Endodermal cell (in vitro differentiated cells): ENCODE measurements around the gene SLC26A11. TPM values are rescaled to one million over a fixed set of nuclear protein-coding genes. Genes with fewer than 3 reads are reported as not detected.
"Not testable (repeated sequence)": the region's sequence is repeated elsewhere in the genome, so short reads cannot be mapped to it uniquely, and the experiment has no call there.

Source experiments
- DNase-seq: peaks from one replicate; pipeline ENCODE4 v3.0.0-alpha.2; 2017
- H3K27ac ChIP-seq: 2 replicates; pipeline ENCODE4 v1.5.1; 2013; ENCODE audit warnings: mild to moderate bottlenecking, low read depth, low read length, moderate library complexity
- H3K27me3 ChIP-seq: 2 replicates; pipeline ENCODE4 v1.6.1; 2013; ENCODE audit warnings: mild to moderate bottlenecking, low read length, moderate library complexity; ENCODE audit not compliant: insufficient read depth, control insufficient read depth, poor library complexity, severe bottlenecking
- H3K36me3 ChIP-seq: 2 replicates; pipeline ENCODE4 v1.7.0; 2013; ENCODE audit warnings: mild to moderate bottlenecking, low read length, moderate library complexity; ENCODE audit not compliant: control insufficient read depth, insufficient read depth
- H3K4me1 ChIP-seq: one replicate; pipeline ENCODE4 v1.7.0; 2013; ENCODE audit warnings: low read length; ENCODE audit not compliant: control insufficient read depth, insufficient read depth
- H3K4me3 ChIP-seq: 2 replicates; pipeline ENCODE4 v1.5.1; 2013; ENCODE audit warnings: mild to moderate bottlenecking, low read length, moderate library complexity
- H3K9ac ChIP-seq: 2 replicates; pipeline ENCODE4 v1.6.1; 2013; ENCODE audit warnings: mild to moderate bottlenecking, low read length, moderate library complexity; ENCODE audit not compliant: poor library complexity, severe bottlenecking; ENCODE audit errors: extremely low read depth
- H3K9me3 ChIP-seq: 2 replicates; pipeline ENCODE4 v1.6.1; 2013; ENCODE audit warnings: mild to moderate bottlenecking, low read length, moderate library complexity; ENCODE audit not compliant: control insufficient read depth
- H3K27ac Mint-ChIP-seq: 2 replicates; pipeline ENCODE4 v1.8.0; 2020; ENCODE audit warnings: mixed read lengths
- H3K27me3 Mint-ChIP-seq: 2 replicates; pipeline ENCODE4 v1.8.0; 2021; ENCODE audit warnings: mild to moderate bottlenecking, mixed read lengths; ENCODE audit not compliant: insufficient read depth
- H3K36me3 Mint-ChIP-seq: 2 replicates; pipeline ENCODE4 v1.8.0; 2020; ENCODE audit warnings: low read depth, mixed read lengths
- H3K4me1 Mint-ChIP-seq: 2 replicates; pipeline ENCODE4 v1.8.0; 2020; ENCODE audit warnings: mixed read lengths
- H3K4me3 Mint-ChIP-seq: 2 replicates; pipeline ENCODE4 v1.8.0; 2020; ENCODE audit warnings: mild to moderate bottlenecking, moderate library complexity, mixed read lengths
- H3K9me3 Mint-ChIP-seq: 2 replicates; pipeline ENCODE4 v1.8.0; 2020; ENCODE audit warnings: mild to moderate bottlenecking, mixed read lengths
- CTCF ChIP-seq: fragments of 200-600 bp; sonication (generic); conservative IDR thresholded peaks from 2 replicates; pipeline ENCODE4 v1.5.0; 2021; ENCODE audit warnings: antibody characterized with exemption, mild to moderate bottlenecking
- WGBS, 2 experiments: methylation state at CpG; one replicate each; pipeline versions ENCODE4 v1.1.5 to v1.1.7; 2013; ENCODE audit warnings: missing lambda C conversion rate in 2 of 2, mixed read lengths in 1 of 2; ENCODE audit not compliant: insufficient coverage in 1 of 2, insufficient read length in 1 of 2; 5-methylcytosine and 5-hydroxymethylcytosine counted together
- total RNA-seq, 2 donors: library from RNA; stranded (reverse); fragmentation: NEBNext Ultra II Directional in 1 of 2; extraction: Animal tissue kit (Norgen Biotek cat#: 25700) in 1 of 2; gene quantifications; 2 replicates in 1 of 2; 3 replicates in 1 of 2; pipeline ENCODE4 v1.2.1, GENCODE V29; 2021

Gene SLC26A11
- total RNA-seq, 2 donors from 2014 or later: 43.7 to 48.2 TPM

- Histone ChIP-seq H3K36me3 (peaks cover 5% of the 10 kb centered on the region), H3K27me3 (no peaks in the 10 kb centered on the region), H3K27ac (peak overlapping the region; percentile 63), H3K9ac (no peak overlapping the region), H3K4me1 (peaks cover 10% of the 10 kb centered on the region), H3K9me3 (no peaks in the 10 kb centered on the region), H3K4me3 (no peak overlapping the region)
- Mint-ChIP-seq H3K9me3 (peaks cover 4% of the 10 kb centered on the region), H3K27ac (no peak overlapping the region), H3K27me3 (no peaks in the 10 kb centered on the region), H3K4me3 (no peak overlapping the region), H3K4me1 (peaks cover 7% of the 10 kb centered on the region), H3K36me3 (peaks cover 32% of the 10 kb centered on the region)
- TF ChIP-seq CTCF: no peak
- WGBS, 2 experiments: 94 to 95% methylated on average over 5 to 8 of the region's 9 CpGs
- DNase-seq: no peak
Observed at GRCh38 chr17:80274331-80274730, 54.1 kb downstream of the SLC26A11 start.

GRCh38 chr17:80274871-80275449 lies 54.7 kb downstream of the SLC26A11 start:
- 88 to 99% methylated on average over 3 to 4 of the region's 4 CpGs for WGBS, 2 experiments
- no peak overlapping the region for H3K27ac Mint-ChIP-seq
- H3K4me3 Mint-ChIP-seq: no peak overlapping the region

GRCh38 chr17:80275857-80276256 lies 55.6 kb downstream of the SLC26A11 start:
- H3K9me3 ChIP-seq, H3K9me3 Mint-ChIP-seq, H3K4me1 ChIP-seq, H3K27ac Mint-ChIP-seq, H3K27me3 ChIP-seq, H3K36me3 ChIP-seq, H3K4me1 Mint-ChIP-seq, H3K27ac ChIP-seq, H3K4me3 ChIP-seq, H3K27me3 Mint-ChIP-seq, H3K4me3 Mint-ChIP-seq, DNase-seq, H3K9ac ChIP-seq: not testable (repeated sequence)
- H3K36me3 Mint-ChIP-seq: peaks cover 43% of the 10 kb centered on the region
- WGBS, 2 experiments: 99 to 100% methylated on average over 3 to 8 of the region's 8 CpGs

More at GRCh38 chr17:80274871-80275449, 54.7 kb downstream of the SLC26A11 start:
- Histone ChIP-seq H3K4me1 (peaks cover 6% of the 10 kb centered on the region), H3K36me3 (no peaks in the 10 kb centered on the region), H3K27me3 (no peaks in the 10 kb centered on the region), H3K4me3 (no peak overlapping the region), H3K27ac (no peak overlapping the region), H3K9ac (no peak overlapping the region), H3K9me3 (no peaks in the 10 kb centered on the region)
- Mint-ChIP-seq H3K4me1 (peaks cover 7% of the 10 kb centered on the region), H3K9me3 (peaks cover 4% of the 10 kb centered on the region), H3K36me3 (peaks cover 35% of the 10 kb centered on the region), H3K27me3 (no peaks in the 10 kb centered on the region)
- TF ChIP-seq CTCF: no peak
- DNase-seq: no peak
